ENCODE results near the gene OR52E6.
A peak's percentile ranks its signal among the peaks of the same experiment; 100 is the strongest.

The OR52E6 gene

DNA sequence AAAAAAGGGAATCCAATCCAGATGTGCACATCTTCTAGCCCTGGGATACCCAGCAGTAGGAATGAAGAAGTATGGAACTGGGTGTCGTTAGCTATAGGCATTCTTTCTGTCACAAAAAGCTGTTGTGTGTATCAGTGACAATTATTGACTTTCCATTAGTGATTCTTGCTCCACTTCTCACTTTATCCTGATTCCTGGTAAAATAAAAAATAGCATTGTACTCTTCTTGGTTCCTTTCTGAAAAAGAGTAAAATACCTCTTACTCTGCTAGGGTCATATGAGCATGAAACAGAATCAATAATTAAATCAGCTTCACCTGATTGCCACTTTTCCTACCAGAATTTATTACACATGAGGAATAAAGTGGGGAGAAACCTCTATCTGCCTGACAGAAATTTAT lies at the start of gene OR52E6:
OR52E6 (minus strand) TSS at position 101 of the 400 bp plus-strand sequence; CDS start at position 101, 0 bp downstream.
- H3K4me3 ChIP-seq (replicated peaks in 1 of 2; ENCODE audit: low read depth in 2 of 2, low read length in 2 of 2) = no peak within 1 kb of the TSS
- no peak for DNase-seq (ENCODE audit: low read depth in 2 of 2)
- TF ChIP-seq, protein P1, sequence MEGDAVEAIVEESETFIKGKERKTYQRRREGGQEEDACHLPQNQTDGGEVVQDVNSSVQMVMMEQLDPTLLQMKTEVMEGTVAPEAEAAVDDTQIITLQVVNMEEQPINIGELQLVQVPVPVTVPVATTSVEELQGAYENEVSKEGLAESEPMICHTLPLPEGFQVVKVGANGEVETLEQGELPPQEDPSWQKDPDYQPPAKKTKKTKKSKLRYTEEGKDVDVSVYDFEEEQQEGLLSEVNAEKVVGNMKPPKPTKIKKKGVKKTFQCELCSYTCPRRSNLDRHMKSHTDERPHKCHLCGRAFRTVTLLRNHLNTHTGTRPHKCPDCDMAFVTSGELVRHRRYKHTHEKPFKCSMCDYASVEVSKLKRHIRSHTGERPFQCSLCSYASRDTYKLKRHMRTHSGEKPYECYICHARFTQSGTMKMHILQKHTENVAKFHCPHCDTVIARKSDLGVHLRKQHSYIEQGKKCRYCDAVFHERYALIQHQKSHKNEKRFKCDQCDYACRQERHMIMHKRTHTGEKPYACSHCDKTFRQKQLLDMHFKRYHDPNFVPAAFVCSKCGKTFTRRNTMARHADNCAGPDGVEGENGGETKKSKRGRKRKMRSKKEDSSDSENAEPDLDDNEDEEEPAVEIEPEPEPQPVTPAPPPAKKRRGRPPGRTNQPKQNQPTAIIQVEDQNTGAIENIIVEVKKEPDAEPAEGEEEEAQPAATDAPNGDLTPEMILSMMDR (IDR thresholded peaks at IDR 0.05; ENCODE audit: low read depth, low read length) = no peak

DNA sequence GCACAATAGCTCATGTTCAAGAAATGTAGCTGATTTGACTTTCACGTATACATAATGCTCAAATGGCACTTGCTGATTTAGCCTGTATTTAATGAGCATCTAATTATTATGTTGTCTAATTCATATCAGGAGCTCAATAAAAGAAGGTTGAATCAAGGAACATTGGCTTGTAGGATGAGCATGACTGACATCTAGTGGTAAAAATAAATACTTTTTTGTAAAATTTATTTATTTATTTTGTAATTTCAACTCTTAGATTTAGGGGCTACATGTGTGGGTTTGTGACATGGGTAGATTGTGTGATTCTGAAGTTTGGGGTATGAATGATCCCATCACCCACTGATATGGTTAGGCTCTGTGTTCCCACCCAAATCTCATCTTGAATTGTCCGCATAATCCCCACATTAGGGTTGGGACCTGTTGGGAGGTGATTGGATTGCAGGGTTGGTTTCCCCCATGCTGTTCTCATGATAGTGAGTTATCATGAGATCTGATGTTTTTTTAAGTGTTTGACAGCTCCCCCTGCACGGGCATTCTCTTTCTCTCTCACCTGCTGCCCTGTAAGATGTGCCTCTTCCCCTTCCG lies 49.6 kb upstream of the OR52E6 start:
- no peak overlapping the region for H3K4me3 ChIP-seq (replicated peaks in 1 of 2; ENCODE audit: low read depth in 2 of 2, low read length in 2 of 2)
- TF ChIP-seq, protein P1 (IDR thresholded peaks at IDR 0.05; ENCODE audit: low read depth, low read length) = peak; percentile 42
- peak; percentile 36 for DNase-seq (ENCODE audit: low read depth in 2 of 2)

DNA sequence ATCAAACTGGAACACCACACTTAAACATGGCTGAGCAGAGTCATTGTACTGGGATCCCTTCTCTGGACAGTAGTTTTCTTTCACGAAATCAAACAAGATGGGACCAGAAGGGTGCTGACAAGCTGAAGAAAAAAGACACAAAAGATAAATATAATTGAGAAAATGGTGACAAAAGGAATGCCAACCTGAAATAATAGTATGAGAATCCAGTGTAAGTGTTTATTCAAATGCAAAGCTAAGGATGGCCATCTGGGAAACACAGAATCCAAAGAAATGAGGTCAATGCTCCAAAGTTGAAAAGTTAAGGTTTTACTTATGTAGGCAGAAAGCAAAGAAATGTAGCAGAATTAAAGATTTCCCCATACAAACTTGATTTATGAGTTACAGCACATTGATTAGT lies 46.0 kb upstream of the OR52E6 start:
- DNase-seq (ENCODE audit: low read depth in 2 of 2) = no peak
- TF ChIP-seq, protein P1 (IDR thresholded peaks at IDR 0.05; ENCODE audit: low read depth, low read length) = no peak
- no peak overlapping the region for H3K4me3 ChIP-seq (replicated peaks in 1 of 2; ENCODE audit: low read depth in 2 of 2, low read length in 2 of 2)

DNA sequence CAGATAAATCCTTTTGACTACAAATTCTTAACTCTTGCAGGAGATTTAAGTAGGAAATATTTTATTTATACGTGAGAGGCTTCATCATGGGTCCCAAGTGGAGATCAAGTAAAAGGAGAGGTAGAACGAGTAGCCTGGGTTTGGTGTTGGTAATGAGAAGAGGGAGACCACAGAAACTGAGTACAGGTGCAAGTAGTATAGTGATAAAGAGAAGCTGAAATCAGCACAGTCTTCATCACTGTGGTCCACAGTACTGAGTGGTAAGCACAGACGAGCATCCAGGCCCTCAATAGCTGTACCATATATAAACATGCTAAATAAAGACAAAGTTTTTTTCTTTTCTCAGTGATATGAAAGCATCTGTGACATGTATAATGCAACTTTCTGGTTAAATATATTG lies 45.5 kb upstream of the OR52E6 start:
- H3K4me3 ChIP-seq (replicated peaks in 1 of 2; ENCODE audit: low read depth in 2 of 2, low read length in 2 of 2) = no peak overlapping the region
- TF ChIP-seq, protein P1 (IDR thresholded peaks at IDR 0.05; ENCODE audit: low read depth, low read length) = no peak
- DNase-seq (ENCODE audit: low read depth in 2 of 2) = no peak

DNA sequence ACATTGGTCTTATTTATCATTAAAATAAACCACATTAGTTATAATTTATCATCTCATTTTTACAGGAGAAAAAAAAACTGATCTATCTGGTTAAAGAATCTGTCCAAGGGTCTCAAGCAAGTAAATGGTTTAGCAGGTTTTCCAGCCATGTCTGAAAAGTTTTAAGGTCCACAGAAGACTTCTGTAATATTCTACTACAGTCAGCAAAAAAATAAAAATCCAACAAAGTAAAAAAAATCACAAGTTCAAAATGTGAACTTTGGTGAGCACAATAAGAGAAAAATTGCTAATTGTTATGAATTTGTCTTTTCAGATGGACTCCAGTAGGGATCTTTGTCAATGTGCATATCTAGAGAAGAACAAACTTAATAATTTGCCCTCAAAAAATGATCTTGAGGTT lies 40.1 kb upstream of the OR52E6 start:
- TF ChIP-seq, protein P1 (IDR thresholded peaks at IDR 0.05; ENCODE audit: low read depth, low read length) = no peak
- DNase-seq (ENCODE audit: low read depth in 2 of 2) = no peak
- H3K4me3 ChIP-seq (replicated peaks in 1 of 2; ENCODE audit: low read depth in 2 of 2, low read length in 2 of 2) = no peak overlapping the region

DNA sequence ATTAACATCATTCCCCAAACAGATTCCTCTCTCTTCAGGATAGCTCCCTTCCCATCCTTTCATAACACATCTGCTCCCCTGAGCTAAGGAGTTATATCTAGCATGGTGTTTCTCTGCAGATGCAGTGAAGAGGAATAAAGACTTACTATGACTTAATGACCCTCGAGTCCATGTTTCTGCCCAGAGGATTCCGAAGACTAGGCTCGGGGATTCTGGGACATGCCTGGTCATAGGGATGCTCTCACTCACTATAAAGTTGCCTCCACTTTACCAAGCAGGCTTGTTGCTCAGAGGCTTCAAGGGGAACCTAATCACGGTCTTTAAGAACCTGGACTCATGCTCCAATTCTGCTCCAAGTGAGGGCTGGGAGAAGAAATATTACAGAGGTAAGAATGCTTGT lies 38.6 kb upstream of the OR52E6 start, which contains the start of gene OR52E4:
OR52E4 (plus strand) TSS at position 301 of the 400 bp plus-strand sequence. CDS start 3,664 bp downstream, outside the sequence.
- TF ChIP-seq, protein P1 (IDR thresholded peaks at IDR 0.05; ENCODE audit: low read depth, low read length) = no peak
- no peak for DNase-seq (ENCODE audit: low read depth in 2 of 2)
- no peak within 1 kb of the TSS for H3K4me3 ChIP-seq (replicated peaks in 1 of 2; ENCODE audit: low read depth in 2 of 2, low read length in 2 of 2)

DNA sequence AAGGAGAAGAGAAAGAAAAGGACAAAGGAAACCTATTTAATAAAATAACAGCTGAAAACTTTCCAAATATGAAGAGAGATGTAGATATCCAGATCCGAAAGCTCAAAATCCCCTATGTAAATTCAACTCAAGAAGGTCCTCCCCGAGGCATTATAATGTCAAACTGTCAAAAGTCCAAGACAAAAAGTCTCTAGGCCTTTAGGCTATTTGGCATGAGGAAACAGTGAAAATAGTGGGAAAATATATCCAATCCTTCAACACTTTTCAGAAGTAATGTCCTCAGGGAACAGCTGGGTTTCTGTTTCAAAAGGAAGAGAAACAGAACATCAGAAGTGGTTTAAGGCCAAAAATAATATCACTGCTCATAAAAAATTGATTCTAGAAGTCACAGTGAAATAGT lies 36.9 kb upstream of the OR52E6 start:
- TF ChIP-seq, protein P1 (IDR thresholded peaks at IDR 0.05; ENCODE audit: low read depth, low read length) = no peak
- no peak for DNase-seq (ENCODE audit: low read depth in 2 of 2)
- no peak overlapping the region for H3K4me3 ChIP-seq (replicated peaks in 1 of 2; ENCODE audit: low read depth in 2 of 2, low read length in 2 of 2)

All from cardiac fibroblast (primary cell).